Gastroesophageal sphincter (tissue), 3 donors: Measurements from ENCODE around the gene NLRP7.
"Not testable (repeated sequence)": the region's sequence is repeated elsewhere in the genome, so short reads cannot be mapped to it uniquely, and the experiment has no call there.

Experiments
- CTCF ChIP-seq, 4 experiments: fragments of 200-600 bp in 2 of 4; fragments of 450-650 bp in 2 of 4; sonication (generic) in 1 of 4; IDR thresholded peaks; one replicate each; pipeline ENCODE4 v1.5.1; 2017 to 2019; ENCODE audit warnings: antibody characterized with exemption in 4 of 4, mild to moderate bottlenecking in 2 of 4, moderate library complexity in 2 of 4
- EP300 ChIP-seq: sonication (generic); formaldehyde crosslinking; IDR thresholded peaks from one replicate; pipeline ENCODE4 v1.6.1; 2017; ENCODE audit warnings: antibody characterized with exemption, mild to moderate bottlenecking
- POLR2A ChIP-seq, 2 donors: fragments of 450-650 bp; IDR thresholded peaks; one replicate each; pipeline ENCODE4 v1.6.1; 2017; ENCODE audit warnings: antibody characterized with exemption in 2 of 2, mild to moderate bottlenecking in 2 of 2, moderate library complexity in 1 of 2
- POLR2AphosphoS5 ChIP-seq: sonication (generic); formaldehyde crosslinking; IDR thresholded peaks from one replicate; pipeline ENCODE4 v1.6.1; 2017; ENCODE audit warnings: antibody characterized with exemption

GRCh38 chr19:54971446-54971845, 24.1 kb upstream of the NLRP7 start:
- TF ChIP-seq CTCF (IDR thresholded peaks at IDR 0.05); POLR2AphosphoS5; POLR2A (IDR thresholded peaks at IDR 0.05); EP300: not testable (repeated sequence)
